HG03558 (cell line): ENCODE data around the gene TENM3.
"Not testable (repeated sequence)": the region's sequence is repeated elsewhere in the genome, so short reads cannot be mapped to it uniquely, and the experiment has no call there.

Experiments
- ATAC-seq: cut with Tn5 transposase; IDR thresholded peaks from one replicate; pipeline ENCODE4 v1.9.1; 2021; ENCODE audit warnings: moderate number of reproducible peaks; ENCODE audit not compliant: unreplicated experiment; ENCODE audit errors: extremely low read depth

TENM3 gene

GRCh38 chr4:182810103-182810615 is 567.0 kb downstream of the TENM3 start:
- ATAC-seq, result no peak

GRCh38 chr4:182812916-182813315 is 569.7 kb downstream of the TENM3 start:
- no peak for ATAC-seq

GRCh38 chr4:182814065-182814464 is 570.9 kb downstream of the TENM3 start:
- ATAC-seq, result not testable (repeated sequence)

GRCh38 chr4:182818926-182819730 is 575.9 kb downstream of the TENM3 start:
- ATAC-seq, result no peak

GRCh38 chr4:182819751-182820150 is 576.5 kb downstream of the TENM3 start:
- no peak for ATAC-seq

GRCh38 chr4:182822554-182822953 is 579.4 kb downstream of the TENM3 start:
- ATAC-seq, result no peak

- ATAC-seq, result peak; percentile 57
Observed at GRCh38 chr4:182823576-182823975, 580.4 kb downstream of the TENM3 start.

- no peak for ATAC-seq
Observed at GRCh38 chr4:182825003-182825402, 581.8 kb downstream of the TENM3 start.

- ATAC-seq, result no peak
Observed at GRCh38 chr4:182825786-182826185, 582.6 kb downstream of the TENM3 start.

GRCh38 chr4:182826391-182826790 is 583.2 kb downstream of the TENM3 start:
- ATAC-seq, result no peak

GRCh38 chr4:182827166-182827565 is 584.0 kb downstream of the TENM3 start:
- ATAC-seq, result no peak

- ATAC-seq, result no peak
Observed at GRCh38 chr4:182827954-182828353, 584.8 kb downstream of the TENM3 start.

- ATAC-seq, result no peak
Observed at GRCh38 chr4:182828360-182829025, 585.3 kb downstream of the TENM3 start.

GRCh38 chr4:182829196-182829595 is 586.0 kb downstream of the TENM3 start:
- no peak for ATAC-seq

GRCh38 chr4:182831376-182831775 is 588.2 kb downstream of the TENM3 start:
- ATAC-seq, result peak; percentile 51

- ATAC-seq, result no peak
Observed at GRCh38 chr4:182832352-182833120, 589.3 kb downstream of the TENM3 start.

- ATAC-seq, result no peak
Observed at GRCh38 chr4:182835006-182835740, 592.0 kb downstream of the TENM3 start.

- ATAC-seq, result no peak
Observed at GRCh38 chr4:182837831-182838230, 594.6 kb downstream of the TENM3 start.

- no peak for ATAC-seq
Observed at GRCh38 chr4:182838535-182838934, 595.3 kb downstream of the TENM3 start.

- no peak for ATAC-seq
Observed at GRCh38 chr4:182839256-182839655, 596.1 kb downstream of the TENM3 start.
